ENCODE results near the gene DROSHA.

- TF ChIP-seq GATA2 (IDR thresholded peaks at IDR 0.05; ENCODE audit: low read depth, low read length) (no peak), GATA3 (IDR thresholded peaks at IDR 0.05; ENCODE audit: low read depth, low read length) (no peak)
Measured at GRCh38 chr5:31435730-31436129, 96.2 kb downstream of the DROSHA start.
